HFFc6 (cell line): ENCODE data around the gene CYB5B. TPM values are rescaled to one million over a fixed set of nuclear protein-coding genes. Genes with fewer than 3 reads are reported as not detected.

ENCODE experiments used
- DNase-seq: peaks from one replicate; pipeline ENCODE4 v3.0.0-alpha.2; 2018
- H3K27ac Mint-ChIP-seq: 2 replicates; pipeline ENCODE4 v1.8.0; 2020; ENCODE audit warnings: mild to moderate bottlenecking, mixed read lengths
- H3K27me3 Mint-ChIP-seq: 2 replicates; pipeline ENCODE4 v1.8.0; 2021; ENCODE audit warnings: mild to moderate bottlenecking, moderate library complexity, mixed read lengths; ENCODE audit not compliant: insufficient read depth
- H3K36me3 Mint-ChIP-seq: 2 replicates; pipeline ENCODE4 v1.8.0; 2021; ENCODE audit warnings: low read depth, mixed read lengths
- H3K4me1 Mint-ChIP-seq: 2 replicates; pipeline ENCODE4 v1.8.0; 2020; ENCODE audit warnings: low read depth, mixed read lengths
- H3K4me3 Mint-ChIP-seq: 2 replicates; pipeline ENCODE4 v1.8.0; 2020; ENCODE audit warnings: mild to moderate bottlenecking, moderate library complexity, mixed read lengths
- H3K9me3 Mint-ChIP-seq: 2 replicates; pipeline ENCODE4 v1.8.0; 2020; ENCODE audit warnings: mild to moderate bottlenecking, mixed read lengths
- CTCF ChIP-seq: fragments of 200-600 bp; sonication (generic); IDR thresholded peaks from 2 replicates; pipeline ENCODE4 v1.5.0; 2021; ENCODE audit warnings: antibody characterized with exemption, mild to moderate bottlenecking
- total RNA-seq, 6 experiments: library from RNA; stranded (reverse); fragmentation: NEBNext Ultra II Directional; extraction: Animal tissue kit (Norgen Biotek cat#: 25700); gene quantifications; 2 replicates in 1 of 6; 3 replicates in 5 of 6; pipeline ENCODE4 v1.2.3, GENCODE V29; 2021

The CYB5B gene
- total RNA-seq, 6 experiments from 2014 or later: 135 to 151 (median 140) TPM

DNA sequence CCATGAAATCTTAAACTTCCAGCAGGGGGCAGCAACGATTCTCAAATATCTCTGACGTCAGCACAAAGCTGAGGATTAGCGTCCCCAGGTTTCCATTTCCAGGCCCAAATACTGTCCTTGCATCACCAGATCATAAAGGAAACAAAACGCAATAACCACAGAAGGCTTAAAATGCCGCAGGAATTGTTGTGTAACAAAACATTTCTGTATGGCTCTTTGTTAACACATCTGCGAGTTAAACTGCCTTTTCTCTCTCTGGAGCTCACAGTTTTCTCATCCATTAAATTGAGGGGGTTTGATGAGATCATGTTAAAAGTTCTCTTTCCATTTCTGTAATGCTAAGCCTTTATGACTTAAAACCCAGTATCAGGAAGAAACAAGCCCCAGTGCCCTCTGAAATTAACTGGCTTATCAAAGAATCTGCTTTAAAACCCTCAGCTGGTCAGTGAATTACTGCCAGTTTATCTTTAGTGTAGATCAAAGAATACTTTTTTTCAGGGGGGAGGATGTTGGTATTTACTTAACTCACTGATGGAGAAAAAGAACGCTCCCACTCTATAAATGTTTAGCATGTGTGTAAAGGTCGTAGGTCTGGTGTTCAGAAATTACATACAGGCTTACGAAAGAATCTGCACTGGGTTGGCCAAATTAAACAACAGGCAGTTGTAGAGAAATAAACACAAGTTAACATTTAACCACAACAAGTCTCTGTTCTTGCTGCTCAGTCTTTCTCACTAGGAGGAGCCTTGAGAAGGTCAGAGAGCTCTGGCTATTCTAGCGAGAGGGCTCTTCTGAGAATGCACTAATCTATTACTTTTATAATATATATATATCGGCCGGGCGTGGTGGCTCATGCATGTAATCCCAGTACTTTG lies 28.0 kb upstream of the CYB5B start:
- H3K27me3 Mint-ChIP-seq: peaks cover 4% of the 10 kb centered on the region; the same call in 1 of the 2 replicates
- DNase-seq: peak; percentile 92
- TF ChIP-seq CTCF: peak; percentile 93
- peak overlapping the region; percentile 74 for H3K4me3 Mint-ChIP-seq
- peak overlapping the region; percentile 91 for H3K27ac Mint-ChIP-seq
- H3K9me3 Mint-ChIP-seq: no peaks in the 10 kb centered on the region
- H3K36me3 Mint-ChIP-seq: no peaks in the 10 kb centered on the region
- H3K4me1 Mint-ChIP-seq: peaks cover 47% of the 10 kb centered on the region

DNA sequence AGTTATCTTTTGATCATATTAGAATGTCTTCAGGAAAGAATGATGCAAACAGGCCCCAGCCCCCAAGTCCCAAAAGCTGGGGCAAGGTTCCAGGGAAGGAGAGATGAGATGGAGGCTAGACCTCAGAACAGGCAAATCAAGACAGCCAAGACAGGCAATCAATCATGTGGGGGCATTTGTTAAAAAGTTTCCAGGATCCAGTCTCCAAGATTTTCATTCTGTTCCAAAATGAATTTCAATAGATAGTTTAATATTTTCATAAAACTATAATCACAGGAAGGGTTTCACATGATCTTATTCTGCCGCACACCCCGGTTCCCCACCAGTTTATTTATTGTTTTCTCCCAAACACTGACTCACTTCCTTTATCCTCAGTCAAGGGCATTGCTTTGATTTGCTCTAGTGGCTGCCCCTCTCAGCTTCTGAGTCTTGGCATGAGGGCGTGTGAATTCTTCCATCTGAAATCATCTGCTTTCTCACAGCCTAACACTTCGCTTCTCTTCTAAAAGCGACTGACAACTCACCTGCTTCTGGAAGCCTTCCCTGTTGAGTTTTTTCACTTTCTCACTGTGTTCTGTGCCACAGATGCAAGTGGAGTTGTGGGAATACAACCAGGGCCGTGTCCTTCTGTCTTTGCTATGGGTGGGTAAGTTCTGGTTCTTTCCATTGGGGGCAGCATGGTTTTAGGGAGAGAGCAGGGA lies 26.4 kb upstream of the CYB5B start:
- Mint-ChIP-seq H3K27ac (peak overlapping the region; percentile 71), H3K4me3 (peak overlapping the region; percentile 72)
- DNase-seq: peak; percentile 72

DNA sequence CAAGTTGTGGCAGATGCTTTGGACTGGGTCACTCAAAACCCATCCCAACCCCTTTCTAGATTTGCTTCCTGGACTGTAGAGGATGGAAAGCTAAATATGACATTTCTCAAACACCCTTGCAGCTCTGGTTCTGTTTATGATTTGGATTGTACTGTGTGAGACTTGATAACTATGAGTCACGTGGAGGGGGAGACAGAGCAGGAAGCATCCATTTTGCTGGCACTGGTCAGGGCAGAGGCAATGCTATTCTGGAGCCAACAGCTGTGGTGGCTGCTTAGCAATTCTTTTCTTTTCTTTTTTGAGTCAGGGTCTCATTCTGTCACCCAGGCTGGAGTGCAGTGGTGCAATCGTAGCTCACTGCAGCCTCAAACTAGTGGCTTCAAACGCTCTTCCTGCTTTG lies 25.1 kb upstream of the CYB5B start:
- H3K27ac Mint-ChIP-seq: peak overlapping the region; percentile 46; the same call in 1 of the 2 replicates
- TF ChIP-seq CTCF: no peak
- peaks cover 1% of the 10 kb centered on the region; the same call in 1 of the 2 replicates for H3K27me3 Mint-ChIP-seq
- H3K4me1 Mint-ChIP-seq: peaks cover 61% of the 10 kb centered on the region
- peak overlapping the region; percentile 30; the same call in 1 of the 2 replicates for H3K4me3 Mint-ChIP-seq
- no peaks in the 10 kb centered on the region for H3K9me3 Mint-ChIP-seq
- peak; percentile 22 for DNase-seq
- no peaks in the 10 kb centered on the region for H3K36me3 Mint-ChIP-seq

More for the DNA sequence above, 26.4 kb upstream of the CYB5B start:
- Mint-ChIP-seq H3K36me3 (no peaks in the 10 kb centered on the region), H3K27me3 (peaks cover 2% of the 10 kb centered on the region; the same call in 1 of the 2 replicates), H3K9me3 (no peaks in the 10 kb centered on the region), H3K4me1 (peaks cover 54% of the 10 kb centered on the region)
- TF ChIP-seq CTCF: peak; percentile 76

DNA sequence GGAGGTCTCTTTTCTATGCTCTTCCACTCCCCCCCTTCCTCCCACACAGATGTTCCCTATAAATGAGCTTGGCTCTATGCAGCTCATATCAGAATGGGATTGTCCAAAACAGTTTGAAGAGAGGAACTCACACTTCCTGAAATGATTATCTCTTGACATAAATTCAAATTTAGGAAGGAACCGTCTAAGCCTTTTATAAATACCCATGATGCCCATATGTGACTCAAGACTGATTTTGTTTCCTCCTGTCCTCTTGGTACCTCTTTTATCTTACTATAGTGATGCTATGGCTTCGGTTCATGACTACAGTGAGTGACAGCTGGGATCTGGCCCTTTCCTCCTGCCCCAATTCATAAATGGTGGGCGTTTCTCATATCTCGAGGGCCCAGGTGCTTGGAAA lies 22.0 kb upstream of the CYB5B start:
- H3K4me1 Mint-ChIP-seq: peaks cover 61% of the 10 kb centered on the region
- no peaks in the 10 kb centered on the region for H3K9me3 Mint-ChIP-seq
- no peak overlapping the region for H3K27ac Mint-ChIP-seq
- no peak overlapping the region for H3K4me3 Mint-ChIP-seq
- no peaks in the 10 kb centered on the region for H3K27me3 Mint-ChIP-seq
- peaks cover 5% of the 10 kb centered on the region for H3K36me3 Mint-ChIP-seq
- no peak for DNase-seq
- no peak for TF ChIP-seq CTCF

DNA sequence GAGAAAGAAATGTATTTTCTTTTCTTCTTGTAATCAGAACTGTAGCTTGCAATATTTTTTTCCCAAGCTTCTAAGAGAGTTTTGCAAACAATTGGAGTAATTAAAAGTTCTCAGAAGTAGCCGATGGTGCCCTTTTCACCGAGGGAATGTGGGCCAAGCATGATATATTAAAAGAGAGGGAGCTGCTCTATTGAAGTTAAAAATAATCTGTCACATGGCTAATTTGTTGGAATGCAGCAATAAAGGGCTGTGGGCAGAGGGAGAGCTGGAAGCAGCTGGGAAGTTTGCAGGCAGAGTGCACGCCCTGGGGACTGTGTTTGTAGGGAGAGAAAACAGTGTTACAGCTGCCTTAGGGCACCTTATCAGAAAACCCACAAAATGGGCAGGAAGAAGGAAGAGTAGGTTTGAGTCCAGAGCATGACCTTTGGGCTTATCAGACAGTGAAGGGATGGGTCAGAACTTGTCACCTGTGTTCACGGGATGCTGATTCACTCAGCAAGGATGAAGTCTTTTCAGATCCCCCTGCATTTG lies 20.1 kb upstream of the CYB5B start:
- no peak for TF ChIP-seq CTCF
- peaks cover 42% of the 10 kb centered on the region for H3K4me1 Mint-ChIP-seq
- H3K4me3 Mint-ChIP-seq: peak overlapping the region; percentile 57
- peak; percentile 59 for DNase-seq
- H3K9me3 Mint-ChIP-seq: no peaks in the 10 kb centered on the region
- peaks cover 5% of the 10 kb centered on the region for H3K36me3 Mint-ChIP-seq
- no peaks in the 10 kb centered on the region for H3K27me3 Mint-ChIP-seq
- H3K27ac Mint-ChIP-seq: peak overlapping the region; percentile 64
